Neural progenitor cell (in vitro differentiated cells): ENCODE results near the gene NAPEPLD.

ENCODE experiments used
- EZH2 ChIP-seq: fragments of 200-600 bp; sonication (generic); IDR thresholded peaks from 2 replicates; pipeline ENCODE4 v1.6.1; 2017; ENCODE audit warnings: antibody characterized with exemption, mild to moderate bottlenecking, moderate library complexity
- TF ChIP-seq, protein P1 (sequence below): fragments of 200-600 bp; sonication (generic); IDR thresholded peaks from 2 replicates; pipeline ENCODE4 v1.5.1; 2017; ENCODE audit warnings: antibody characterized with exemption, mild to moderate bottlenecking

DNA sequence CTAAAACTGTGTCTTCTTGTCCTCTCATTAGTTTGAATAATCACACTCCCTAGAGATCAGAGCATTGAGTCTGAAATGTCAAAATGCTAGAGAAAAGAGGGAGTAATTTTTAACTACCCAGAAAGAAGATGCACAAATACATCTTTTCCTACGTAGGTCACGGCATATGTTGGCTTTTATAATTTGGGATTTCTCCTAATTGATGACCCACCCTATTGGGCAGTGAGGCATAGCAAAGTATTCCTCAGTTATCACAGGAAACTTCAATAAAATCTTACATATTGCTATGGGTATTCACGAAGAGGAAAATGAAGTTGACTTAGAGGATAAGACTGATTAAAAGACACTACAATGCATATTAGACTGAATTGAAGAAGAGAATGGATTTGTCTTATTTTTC lies 48.6 kb downstream of the NAPEPLD start:
- TF ChIP-seq, protein P1, sequence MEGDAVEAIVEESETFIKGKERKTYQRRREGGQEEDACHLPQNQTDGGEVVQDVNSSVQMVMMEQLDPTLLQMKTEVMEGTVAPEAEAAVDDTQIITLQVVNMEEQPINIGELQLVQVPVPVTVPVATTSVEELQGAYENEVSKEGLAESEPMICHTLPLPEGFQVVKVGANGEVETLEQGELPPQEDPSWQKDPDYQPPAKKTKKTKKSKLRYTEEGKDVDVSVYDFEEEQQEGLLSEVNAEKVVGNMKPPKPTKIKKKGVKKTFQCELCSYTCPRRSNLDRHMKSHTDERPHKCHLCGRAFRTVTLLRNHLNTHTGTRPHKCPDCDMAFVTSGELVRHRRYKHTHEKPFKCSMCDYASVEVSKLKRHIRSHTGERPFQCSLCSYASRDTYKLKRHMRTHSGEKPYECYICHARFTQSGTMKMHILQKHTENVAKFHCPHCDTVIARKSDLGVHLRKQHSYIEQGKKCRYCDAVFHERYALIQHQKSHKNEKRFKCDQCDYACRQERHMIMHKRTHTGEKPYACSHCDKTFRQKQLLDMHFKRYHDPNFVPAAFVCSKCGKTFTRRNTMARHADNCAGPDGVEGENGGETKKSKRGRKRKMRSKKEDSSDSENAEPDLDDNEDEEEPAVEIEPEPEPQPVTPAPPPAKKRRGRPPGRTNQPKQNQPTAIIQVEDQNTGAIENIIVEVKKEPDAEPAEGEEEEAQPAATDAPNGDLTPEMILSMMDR: no peak
- no peak for TF ChIP-seq EZH2
